DOHH2 (cell line): ENCODE results near the gene TPM1.

Source experiments
- H3F3A ChIP-seq: fragments of 200-600 bp; sonication (generic), shearing (Covaris generic); 2 replicates; pipeline ENCODE4 v1.6.0; 2016; ENCODE audit warnings: antibody characterized with exemption, mild to moderate bottlenecking; ENCODE audit not compliant: control insufficient read depth, insufficient read depth
- H3K27ac ChIP-seq: fragments of 200-600 bp; sonication (generic); 2 replicates; pipeline ENCODE4 v1.5.1; 2014; ENCODE audit warnings: low read depth, mild to moderate bottlenecking, low read length, moderate library complexity
- H3K27me3 ChIP-seq: fragments of 200-600 bp; sonication (generic); 2 replicates; pipeline ENCODE4 v1.6.1; 2014; ENCODE audit warnings: mild to moderate bottlenecking, low read length, mixed read lengths; ENCODE audit not compliant: control insufficient read depth
- H3K36me3 ChIP-seq: fragments of 200-600 bp; sonication (generic); 2 replicates; pipeline ENCODE4 v1.6.1; 2014; ENCODE audit warnings: mild to moderate bottlenecking, low read length, moderate library complexity, mixed read lengths; ENCODE audit not compliant: control insufficient read depth
- H3K4me1 ChIP-seq: fragments of 200-600 bp; sonication (generic); 2 replicates; pipeline ENCODE4 v1.6.1; 2014; ENCODE audit warnings: mild to moderate bottlenecking, low read length, mixed read lengths; ENCODE audit not compliant: control insufficient read depth
- H3K4me2 ChIP-seq: fragments of 200-600 bp; sonication (generic); 2 replicates; pipeline ENCODE4 v1.6.0; 2014; ENCODE audit warnings: mild to moderate bottlenecking, low read length, moderate library complexity
- H3K4me3 ChIP-seq: fragments of 200-600 bp; sonication (generic); 2 replicates; pipeline ENCODE4 v1.5.1; 2014; ENCODE audit warnings: mild to moderate bottlenecking, low read length, mixed read lengths
- H3K79me2 ChIP-seq: fragments of 200-600 bp; sonication (generic); 2 replicates; pipeline ENCODE4 v1.6.1; 2014; ENCODE audit warnings: mild to moderate bottlenecking, low read length, mixed read lengths; ENCODE audit not compliant: control insufficient read depth
- H3K9me2 ChIP-seq: fragments of 200-600 bp; sonication (generic); replicated peaks from 2 replicates; pipeline ENCODE4 v1.6.1; 2014; ENCODE audit warnings: mild to moderate bottlenecking, low read length, mixed read lengths; ENCODE audit not compliant: control insufficient read depth
- H3K9me3 ChIP-seq: fragments of 200-600 bp; sonication (generic); 2 replicates; pipeline ENCODE4 v1.6.1; 2014; ENCODE audit warnings: antibody characterized with exemption, low read length, mixed read lengths; ENCODE audit not compliant: control insufficient read depth, insufficient read depth
- H4K20me1 ChIP-seq: fragments of 200-600 bp; sonication (generic); 2 replicates; pipeline ENCODE4 v1.6.0; 2014; ENCODE audit warnings: low read depth, mild to moderate bottlenecking, antibody characterized with exemption, low read length, moderate library complexity; ENCODE audit not compliant: control insufficient read depth, insufficient read depth
- EZH2phosphoT487 ChIP-seq: fragments of 200-600 bp; sonication (generic); IDR thresholded peaks from 2 replicates; pipeline ENCODE4 v1.6.1; 2017; ENCODE audit warnings: borderline replicate concordance, mild to moderate bottlenecking, antibody characterized with exemption, low read length, moderate library complexity, mixed read lengths
- TF ChIP-seq, protein P1 (sequence below): fragments of 200-600 bp; sonication (generic); IDR thresholded peaks from one replicate; pipeline ENCODE4 v1.5.1; 2014; ENCODE audit warnings: antibody characterized with exemption, mild to moderate bottlenecking, low read depth, low read length; ENCODE audit not compliant: poor library complexity, severe bottlenecking

The TPM1 gene

GRCh38 chr15:63022181-63022580, 20.4 kb upstream of the TPM1 start:
- TF ChIP-seq, protein P1, sequence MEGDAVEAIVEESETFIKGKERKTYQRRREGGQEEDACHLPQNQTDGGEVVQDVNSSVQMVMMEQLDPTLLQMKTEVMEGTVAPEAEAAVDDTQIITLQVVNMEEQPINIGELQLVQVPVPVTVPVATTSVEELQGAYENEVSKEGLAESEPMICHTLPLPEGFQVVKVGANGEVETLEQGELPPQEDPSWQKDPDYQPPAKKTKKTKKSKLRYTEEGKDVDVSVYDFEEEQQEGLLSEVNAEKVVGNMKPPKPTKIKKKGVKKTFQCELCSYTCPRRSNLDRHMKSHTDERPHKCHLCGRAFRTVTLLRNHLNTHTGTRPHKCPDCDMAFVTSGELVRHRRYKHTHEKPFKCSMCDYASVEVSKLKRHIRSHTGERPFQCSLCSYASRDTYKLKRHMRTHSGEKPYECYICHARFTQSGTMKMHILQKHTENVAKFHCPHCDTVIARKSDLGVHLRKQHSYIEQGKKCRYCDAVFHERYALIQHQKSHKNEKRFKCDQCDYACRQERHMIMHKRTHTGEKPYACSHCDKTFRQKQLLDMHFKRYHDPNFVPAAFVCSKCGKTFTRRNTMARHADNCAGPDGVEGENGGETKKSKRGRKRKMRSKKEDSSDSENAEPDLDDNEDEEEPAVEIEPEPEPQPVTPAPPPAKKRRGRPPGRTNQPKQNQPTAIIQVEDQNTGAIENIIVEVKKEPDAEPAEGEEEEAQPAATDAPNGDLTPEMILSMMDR: no peak
- TF ChIP-seq EZH2phosphoT487: no peak
- no peaks in the 10 kb centered on the region for H3K9me3 ChIP-seq
- H3K9me2 ChIP-seq: no peaks in the 10 kb centered on the region
- H3K27me3 ChIP-seq: no peaks in the 10 kb centered on the region
- no peaks in the 10 kb centered on the region for H3F3A ChIP-seq
- H3K27ac ChIP-seq: no peak overlapping the region
- H3K4me1 ChIP-seq: no peaks in the 10 kb centered on the region
- H3K36me3 ChIP-seq: no peaks in the 10 kb centered on the region
- H3K4me3 ChIP-seq: no peak overlapping the region
- H4K20me1 ChIP-seq: no peaks in the 10 kb centered on the region
- H3K79me2 ChIP-seq: no peaks in the 10 kb centered on the region
- no peak overlapping the region for H3K4me2 ChIP-seq

DNA sequence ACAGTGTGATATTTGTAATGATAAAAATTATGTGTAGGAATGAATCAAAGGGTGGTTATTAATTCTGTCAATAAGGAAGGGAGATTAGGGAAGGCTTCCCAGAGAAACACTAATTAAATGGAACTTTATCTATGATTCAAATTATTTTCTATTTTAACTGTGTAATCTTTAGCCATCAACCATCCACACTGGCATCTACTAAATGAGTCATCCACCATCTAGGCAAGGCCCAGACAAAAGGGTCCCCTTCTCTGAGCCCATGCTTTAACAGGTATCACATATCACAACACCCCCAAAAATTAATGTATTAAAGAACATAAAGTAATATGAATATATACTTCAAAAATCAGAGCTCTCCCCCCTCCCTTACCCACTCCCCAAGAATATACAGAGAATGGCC, 19.9 kb upstream of the TPM1 start:
- Histone ChIP-seq H3F3A (no peaks in the 10 kb centered on the region), H3K36me3 (no peaks in the 10 kb centered on the region), H3K4me3 (no peak overlapping the region), H4K20me1 (no peaks in the 10 kb centered on the region), H3K27me3 (no peaks in the 10 kb centered on the region; the same call in 1 of the 2 replicates), H3K79me2 (no peaks in the 10 kb centered on the region), H3K4me2 (no peak overlapping the region), H3K27ac (no peak overlapping the region), H3K4me1 (no peaks in the 10 kb centered on the region), H3K9me2 (no peaks in the 10 kb centered on the region), H3K9me3 (no peaks in the 10 kb centered on the region)
- TF ChIP-seq, protein P1: no peak
- no peak for TF ChIP-seq EZH2phosphoT487

GRCh38 chr15:63023351-63023945, 19.1 kb upstream of the TPM1 start:
- Histone ChIP-seq H3F3A (no peaks in the 10 kb centered on the region), H3K27me3 (no peaks in the 10 kb centered on the region; the same call in 1 of the 2 replicates), H3K4me3 (no peak overlapping the region), H3K9me2 (no peaks in the 10 kb centered on the region), H3K27ac (no peak overlapping the region), H3K9me3 (no peaks in the 10 kb centered on the region), H3K36me3 (no peaks in the 10 kb centered on the region), H3K79me2 (no peaks in the 10 kb centered on the region), H4K20me1 (no peaks in the 10 kb centered on the region), H3K4me2 (no peak overlapping the region), H3K4me1 (no peaks in the 10 kb centered on the region)
- no peak for TF ChIP-seq EZH2phosphoT487
- TF ChIP-seq, protein P1: no peak
